Measurements from ENCODE around the gene MET. TPM values are rescaled to one million over a fixed set of nuclear protein-coding genes. Genes with fewer than 3 reads are reported as not detected.
"Not testable (repeated sequence)": the region's sequence is repeated elsewhere in the genome, so short reads cannot be mapped to it uniquely, and the experiment has no call there.

The MET gene
- total and polyA plus RNA-seq, 2 donors = 1.4 to 12.0 TPM

GRCh38 chr7:116809636-116810266 lies 137.8 kb downstream of the MET start:
- H3K4me1 ChIP-seq (ENCODE audit: control insufficient read depth in 2 of 2, insufficient read depth in 2 of 2, low read length in 2 of 2) = no peaks in the 10 kb centered on the region
- no peaks in the 10 kb centered on the region for H3K36me3 ChIP-seq (ENCODE audit: control insufficient read depth in 2 of 2, insufficient read depth in 2 of 2, low read length in 1 of 2)
- H3K9me3 ChIP-seq (ENCODE audit: control insufficient read depth in 2 of 2, insufficient read depth in 1 of 2, low read length in 1 of 2) = no peaks in the 10 kb centered on the region
- WGBS = 97% methylated on average over 1 of the region's 1 CpG
- H3K4me3 ChIP-seq (ENCODE audit: low read length in 2 of 2) = no peak overlapping the region
- peak; percentile 14 to 74 (median 41) for DNase-seq (ENCODE audit: low read depth in 6 of 9, low spot score in 9 of 9)
- no peak overlapping the region for H3K27ac ChIP-seq (ENCODE audit: low read depth in 1 of 2, low read length in 1 of 2)
- H3K27me3 ChIP-seq (ENCODE audit: control insufficient read depth in 2 of 2, insufficient read depth in 1 of 2, low read length in 1 of 2) = no peaks in the 10 kb centered on the region

- Histone ChIP-seq H3K4me3 (ENCODE audit: low read length in 2 of 2) (no peak overlapping the region), H3K27ac (ENCODE audit: low read depth in 1 of 2, low read length in 1 of 2) (no peak overlapping the region), H3K4me1 (ENCODE audit: control insufficient read depth in 2 of 2, insufficient read depth in 2 of 2, low read length in 2 of 2) (no peaks in the 10 kb centered on the region), H3K36me3 (ENCODE audit: control insufficient read depth in 2 of 2, insufficient read depth in 2 of 2, low read length in 1 of 2) (no peaks in the 10 kb centered on the region), H3K9me3 (ENCODE audit: control insufficient read depth in 2 of 2, insufficient read depth in 1 of 2, low read length in 1 of 2) (no peaks in the 10 kb centered on the region), H3K27me3 (ENCODE audit: control insufficient read depth in 2 of 2, insufficient read depth in 1 of 2, low read length in 1 of 2) (no peaks in the 10 kb centered on the region)
- WGBS = 64% methylated on average over 6 of the region's 6 CpGs
- no peak for DNase-seq (ENCODE audit: low read depth in 6 of 9, low spot score in 9 of 9)
Observed at GRCh38 chr7:116810267-116811116, 138.5 kb downstream of the MET start.

GRCh38 chr7:116811768-116812167 lies 139.8 kb downstream of the MET start:
- H3K4me3 ChIP-seq (ENCODE audit: low read length in 2 of 2) = no peak overlapping the region
- DNase-seq (ENCODE audit: low read depth in 6 of 9, low spot score in 9 of 9) = no peak
- no peak overlapping the region for H3K27ac ChIP-seq (ENCODE audit: low read depth in 1 of 2, low read length in 1 of 2)
- 95% methylated on average over 3 of the region's 3 CpGs for WGBS
- H3K27me3 ChIP-seq (ENCODE audit: control insufficient read depth in 2 of 2, insufficient read depth in 1 of 2, low read length in 1 of 2) = no peaks in the 10 kb centered on the region
- H3K9me3 ChIP-seq (ENCODE audit: control insufficient read depth in 2 of 2, insufficient read depth in 1 of 2, low read length in 1 of 2) = no peaks in the 10 kb centered on the region
- H3K36me3 ChIP-seq (ENCODE audit: control insufficient read depth in 2 of 2, insufficient read depth in 2 of 2, low read length in 1 of 2) = no peaks in the 10 kb centered on the region
- H3K4me1 ChIP-seq (ENCODE audit: control insufficient read depth in 2 of 2, insufficient read depth in 2 of 2, low read length in 2 of 2) = no peaks in the 10 kb centered on the region

- no peaks in the 10 kb centered on the region for H3K9me3 ChIP-seq (ENCODE audit: control insufficient read depth in 2 of 2, insufficient read depth in 1 of 2, low read length in 1 of 2)
- no peak overlapping the region for H3K4me3 ChIP-seq (ENCODE audit: low read length in 2 of 2)
- no peaks in the 10 kb centered on the region for H3K27me3 ChIP-seq (ENCODE audit: control insufficient read depth in 2 of 2, insufficient read depth in 1 of 2, low read length in 1 of 2)
- no peaks in the 10 kb centered on the region for H3K4me1 ChIP-seq (ENCODE audit: control insufficient read depth in 2 of 2, insufficient read depth in 2 of 2, low read length in 2 of 2)
- 94% methylated on average over 2 of the region's 2 CpGs for WGBS
- no peak for DNase-seq (ENCODE audit: low read depth in 6 of 9, low spot score in 9 of 9)
- H3K36me3 ChIP-seq (ENCODE audit: control insufficient read depth in 2 of 2, insufficient read depth in 2 of 2, low read length in 1 of 2) = no peaks in the 10 kb centered on the region
- no peak overlapping the region for H3K27ac ChIP-seq (ENCODE audit: low read depth in 1 of 2, low read length in 1 of 2)
Observed at GRCh38 chr7:116812860-116813259, 140.9 kb downstream of the MET start.

- not testable (repeated sequence) for DNase-seq (ENCODE audit: low read depth in 6 of 9, low spot score in 9 of 9); H3K4me3 ChIP-seq (ENCODE audit: low read length in 2 of 2); H3K27me3 ChIP-seq (ENCODE audit: control insufficient read depth in 2 of 2, insufficient read depth in 1 of 2, low read length in 1 of 2); H3K4me1 ChIP-seq (ENCODE audit: control insufficient read depth in 2 of 2, insufficient read depth in 2 of 2, low read length in 2 of 2); H3K9me3 ChIP-seq (ENCODE audit: control insufficient read depth in 2 of 2, insufficient read depth in 1 of 2, low read length in 1 of 2); H3K36me3 ChIP-seq (ENCODE audit: control insufficient read depth in 2 of 2, insufficient read depth in 2 of 2, low read length in 1 of 2); H3K27ac ChIP-seq (ENCODE audit: low read depth in 1 of 2, low read length in 1 of 2)
- 97% methylated on average over 3 of the region's 3 CpGs for WGBS
Observed at GRCh38 chr7:116813371-116813770, 141.4 kb downstream of the MET start.

GRCh38 chr7:116815041-116815440 lies 143.0 kb downstream of the MET start:
- Histone ChIP-seq H3K27me3 (ENCODE audit: control insufficient read depth in 2 of 2, insufficient read depth in 1 of 2, low read length in 1 of 2) (no peaks in the 10 kb centered on the region), H3K27ac (ENCODE audit: low read depth in 1 of 2, low read length in 1 of 2) (no peak overlapping the region), H3K4me1 (ENCODE audit: control insufficient read depth in 2 of 2, insufficient read depth in 2 of 2, low read length in 2 of 2) (no peaks in the 10 kb centered on the region), H3K9me3 (ENCODE audit: control insufficient read depth in 2 of 2, insufficient read depth in 1 of 2, low read length in 1 of 2) (no peaks in the 10 kb centered on the region), H3K36me3 (ENCODE audit: control insufficient read depth in 2 of 2, insufficient read depth in 2 of 2, low read length in 1 of 2) (no peaks in the 10 kb centered on the region), H3K4me3 (ENCODE audit: low read length in 2 of 2) (no peak overlapping the region)
- 79% methylated on average over 3 of the region's 3 CpGs for WGBS
- DNase-seq (ENCODE audit: low read depth in 6 of 9, low spot score in 9 of 9) = no peak

GRCh38 chr7:116820149-116820548 lies 148.2 kb downstream of the MET start:
- WGBS = 99% methylated on average over 3 of the region's 3 CpGs
- no peaks in the 10 kb centered on the region for H3K4me1 ChIP-seq (ENCODE audit: control insufficient read depth in 2 of 2, insufficient read depth in 2 of 2, low read length in 2 of 2)
- DNase-seq (ENCODE audit: low read depth in 6 of 9, low spot score in 9 of 9) = no peak
- H3K4me3 ChIP-seq (ENCODE audit: low read length in 2 of 2) = no peak overlapping the region
- no peaks in the 10 kb centered on the region for H3K9me3 ChIP-seq (ENCODE audit: control insufficient read depth in 2 of 2, insufficient read depth in 1 of 2, low read length in 1 of 2)
- no peaks in the 10 kb centered on the region for H3K36me3 ChIP-seq (ENCODE audit: control insufficient read depth in 2 of 2, insufficient read depth in 2 of 2, low read length in 1 of 2)
- no peak overlapping the region for H3K27ac ChIP-seq (ENCODE audit: low read depth in 1 of 2, low read length in 1 of 2)
- no peaks in the 10 kb centered on the region for H3K27me3 ChIP-seq (ENCODE audit: control insufficient read depth in 2 of 2, insufficient read depth in 1 of 2, low read length in 1 of 2)

- not testable (repeated sequence) for DNase-seq (ENCODE audit: low read depth in 6 of 9, low spot score in 9 of 9); H3K27ac ChIP-seq (ENCODE audit: low read depth in 1 of 2, low read length in 1 of 2); H3K9me3 ChIP-seq (ENCODE audit: control insufficient read depth in 2 of 2, insufficient read depth in 1 of 2, low read length in 1 of 2); H3K4me3 ChIP-seq (ENCODE audit: low read length in 2 of 2); H3K27me3 ChIP-seq (ENCODE audit: control insufficient read depth in 2 of 2, insufficient read depth in 1 of 2, low read length in 1 of 2); H3K4me1 ChIP-seq (ENCODE audit: control insufficient read depth in 2 of 2, insufficient read depth in 2 of 2, low read length in 2 of 2); H3K36me3 ChIP-seq (ENCODE audit: control insufficient read depth in 2 of 2, insufficient read depth in 2 of 2, low read length in 1 of 2)
- 98% methylated on average over 4 of the region's 4 CpGs for WGBS
Observed at GRCh38 chr7:116821647-116822046, 149.7 kb downstream of the MET start.

- no peaks in the 10 kb centered on the region for H3K9me3 ChIP-seq (ENCODE audit: control insufficient read depth in 2 of 2, insufficient read depth in 1 of 2, low read length in 1 of 2)
- no peak overlapping the region for H3K4me3 ChIP-seq (ENCODE audit: low read length in 2 of 2)
- H3K36me3 ChIP-seq (ENCODE audit: control insufficient read depth in 2 of 2, insufficient read depth in 2 of 2, low read length in 1 of 2) = no peaks in the 10 kb centered on the region
- no peaks in the 10 kb centered on the region for H3K4me1 ChIP-seq (ENCODE audit: control insufficient read depth in 2 of 2, insufficient read depth in 2 of 2, low read length in 2 of 2)
- H3K27me3 ChIP-seq (ENCODE audit: control insufficient read depth in 2 of 2, insufficient read depth in 1 of 2, low read length in 1 of 2) = no peaks in the 10 kb centered on the region
- no peak for DNase-seq (ENCODE audit: low read depth in 6 of 9, low spot score in 9 of 9)
- no peak overlapping the region for H3K27ac ChIP-seq (ENCODE audit: low read depth in 1 of 2, low read length in 1 of 2)
Observed at GRCh38 chr7:116824449-116824848, 152.5 kb downstream of the MET start.
